GM12878 (cell line): ENCODE measurements around the gene MGLL. TPM values are rescaled to one million over a fixed set of nuclear protein-coding genes. Genes with fewer than 3 reads are reported as not detected.
A peak's percentile ranks its signal among the peaks of the same experiment; 100 is the strongest.

Experiments
- ATAC-seq: fragments of 200-7000 bp; cut with Tn5 transposase; 3 replicates; pipeline ENCODE4 v1.9.1; 2020; ENCODE audit warnings: mild to moderate bottlenecking, moderate library complexity
- BruUV-seq: library from RNA; stranded (reverse); fragments of 400-500 nt; replicated peaks from 2 replicates; lab custom pipeline; 2021; lab: Mats Ljungman, UMichigan
- CTCF ChIA-PET: fragments of 300-600 bp; sonication (Branson Sonifier 250); formaldehyde crosslinking; extraction: SDS; loops from one replicate; lab custom pipeline; 2021; ENCODE audit warnings: inconsistent platforms; lab: Yijun Ruan, JAX
- POLR2A ChIA-PET: fragments of 350-600 bp; formaldehyde crosslinking; extraction: SDS; loops from one replicate; lab custom pipeline; 2021; ENCODE audit warnings: inconsistent platforms; lab: Charles Lee
- RAD21 ChIA-PET: fragments of 300-600 bp; sonication (Branson Sonifier 250); formaldehyde crosslinking; loops from one replicate; lab custom pipeline; 2023; ENCODE audit warnings: antibody characterized with exemption; ENCODE audit not compliant: unreplicated experiment; lab: Charles Lee
- SMC1A ChIA-PET: fragments of 300-600 bp; sonication (Branson Sonifier 250); formaldehyde crosslinking; loops from one replicate; lab custom pipeline; 2023; ENCODE audit not compliant: unreplicated experiment, uncharacterized antibody; lab: Charles Lee
- DNase-seq: peaks from one replicate; pipeline ENCODE4 v3.0.0-alpha.2; 2011; ENCODE audit warnings: low read depth, low spot score
- FAIRE-seq: peaks from 3 replicates; lab custom pipeline; 2011; peaks lifted over from hg19 to GRCh38; lab: Jason Lieb, UNC
- H2AFZ ChIP-seq: 2 replicates; pipeline ENCODE4 v1.6.0; 2011; ENCODE audit warnings: low read depth, low read length, control low read depth; ENCODE audit not compliant: control insufficient read depth
- H3K27ac ChIP-seq: 2 replicates; pipeline ENCODE4 v1.5.1; 2011; ENCODE audit warnings: control low read depth; ENCODE audit not compliant: control insufficient read depth, insufficient read depth
- H3K27me3 ChIP-seq, 2 experiments: replicated peaks in 1 of 2; 2 replicates each; pipeline versions ENCODE4 v1.6.0 to v1.6.1; 2011; ENCODE audit warnings: low read length in 1 of 2; ENCODE audit not compliant: control insufficient read depth in 2 of 2, insufficient read depth in 2 of 2
- H3K36me3 ChIP-seq, 2 experiments: 2 replicates each; pipeline ENCODE4 v1.5.1; 2011; ENCODE audit warnings: low read length in 1 of 2; ENCODE audit not compliant: control insufficient read depth in 2 of 2, insufficient read depth in 2 of 2
- H3K4me1 ChIP-seq: 2 replicates; pipeline ENCODE4 v1.6.1; 2011; ENCODE audit warnings: mild to moderate bottlenecking, low read length, moderate library complexity, mixed read lengths; ENCODE audit not compliant: control insufficient read depth, insufficient read depth
- H3K4me2 ChIP-seq: 2 replicates; pipeline ENCODE4 v1.6.0; 2011; ENCODE audit warnings: control low read depth; ENCODE audit not compliant: control insufficient read depth, insufficient read depth
- H3K4me3 ChIP-seq: fragments of 200-600 bp; sonication (generic); 2 replicates; pipeline ENCODE4 v1.5.1; 2016
- H3K79me2 ChIP-seq: 2 replicates; pipeline ENCODE4 v1.6.0; 2011; ENCODE audit warnings: low read length; ENCODE audit not compliant: control insufficient read depth, insufficient read depth
- H3K9ac ChIP-seq: 2 replicates; pipeline ENCODE4 v1.8.0; 2011; ENCODE audit warnings: low read length, control low read depth, mixed read lengths; ENCODE audit not compliant: control insufficient read depth, insufficient read depth
- H3K9me3 ChIP-seq: replicated peaks from 3 replicates; pipeline ENCODE4 v1.5.1; 2011; ENCODE audit warnings: mild to moderate bottlenecking, low read length; ENCODE audit not compliant: control insufficient read depth, insufficient read depth
- H4K20me1 ChIP-seq: 2 replicates; pipeline ENCODE4 v1.6.0; 2011; ENCODE audit not compliant: control insufficient read depth, insufficient read depth
- ATF7 ChIP-seq: fragments of 450-650 bp; IDR thresholded peaks from 2 replicates; pipeline ENCODE4 v1.6.1; 2016; ENCODE audit warnings: low read depth, mild to moderate bottlenecking
- BCL3 ChIP-seq: IDR thresholded peaks from 2 replicates; pipeline ENCODE4 v1.6.1; 2011; ENCODE audit warnings: borderline replicate concordance, low read depth, mild to moderate bottlenecking, moderate library complexity, low read length; ENCODE audit not compliant: insufficient read depth, poor library complexity, severe bottlenecking
- BHLHE40 ChIP-seq, 2 experiments: fragments of 450-650 bp in 1 of 2; IDR thresholded peaks; 2 replicates each; pipeline ENCODE4 v1.6.1; 2011 to 2017; ENCODE audit warnings: low read depth in 2 of 2, borderline replicate concordance in 1 of 2, improper control_type of control experiment in 1 of 2, low read length in 1 of 2, mild to moderate bottlenecking in 1 of 2
- CBFB ChIP-seq: IDR thresholded peaks from 2 replicates; pipeline ENCODE4 v1.6.1; 2016; ENCODE audit warnings: antibody characterized with exemption, low read depth
- CBX5 ChIP-seq: sonication (generic); IDR thresholded peaks from 2 replicates; pipeline ENCODE4 v1.6.1; 2016; ENCODE audit warnings: low read depth, moderate library complexity, mild to moderate bottlenecking, inconsistent platforms
- CREM ChIP-seq: IDR thresholded peaks from 2 replicates; pipeline ENCODE4 v1.6.1; 2014; ENCODE audit warnings: antibody characterized with exemption, low read depth
- CTCF ChIP-seq, 3 experiments: IDR thresholded peaks in 2 of 3; conservative IDR thresholded peaks in 1 of 3; 2 replicates each; pipeline ENCODE4 v1.5.1; 2011; ENCODE audit warnings: low read depth in 3 of 3, low read length in 3 of 3, mild to moderate bottlenecking in 3 of 3, control low read depth in 2 of 3, moderate library complexity in 2 of 3, inconsistent platforms in 1 of 3, mixed read lengths in 1 of 3; ENCODE audit not compliant: control insufficient read depth in 2 of 3, insufficient read depth in 1 of 3; ENCODE audit errors: extremely low read depth in 1 of 3
- JUNB ChIP-seq: IDR thresholded peaks from 2 replicates; pipeline ENCODE4 v1.6.1; 2016; ENCODE audit warnings: antibody characterized with exemption, mild to moderate bottlenecking
- MEF2A ChIP-seq: IDR thresholded peaks from 2 replicates; pipeline ENCODE4 v1.6.1; 2011; ENCODE audit warnings: low read depth, mild to moderate bottlenecking, low read length, moderate library complexity; ENCODE audit not compliant: insufficient read depth
- MEF2B ChIP-seq: fragments of 450-650 bp; IDR thresholded peaks from 2 replicates; pipeline ENCODE4 v1.6.1; 2018; ENCODE audit warnings: mild to moderate bottlenecking, moderate library complexity; ENCODE audit not compliant: partially characterized antibody, poor library complexity, severe bottlenecking
- PAX5 ChIP-seq: IDR thresholded peaks from 2 replicates; pipeline ENCODE4 v1.6.1; 2011; ENCODE audit warnings: low read depth, low read length, borderline replicate concordance
- RAD51 ChIP-seq: fragments of 450-650 bp; IDR thresholded peaks from 2 replicates; pipeline ENCODE4 v1.6.1; 2016; ENCODE audit warnings: moderate library complexity, mild to moderate bottlenecking, inconsistent platforms
- RUNX3 ChIP-seq: IDR thresholded peaks from 2 replicates; pipeline ENCODE4 v1.6.1; 2012; ENCODE audit warnings: low read length, inconsistent platforms
- SKIL ChIP-seq: fragments of 450-650 bp; IDR thresholded peaks from 2 replicates; pipeline ENCODE4 v1.6.1; 2017; ENCODE audit warnings: mild to moderate bottlenecking, low read depth, inconsistent platforms; ENCODE audit not compliant: poor library complexity, severe bottlenecking
- SUZ12 ChIP-seq: fragments of 200-600 bp; sonication (generic); IDR thresholded peaks from one replicate; pipeline ENCODE4 v1.6.1; 2018; ENCODE audit warnings: antibody characterized with exemption, mild to moderate bottlenecking; ENCODE audit not compliant: unreplicated experiment
- ZNF384 ChIP-seq: IDR thresholded peaks from 2 replicates; pipeline ENCODE4 v1.6.1; 2012; ENCODE audit warnings: low read depth, mild to moderate bottlenecking, low read length, improper control_type of control experiment, borderline replicate concordance
- WGBS: methylation state at CpG from one replicate; pipeline ENCODE4 v1.1.6; 2016; ENCODE audit warnings: low lambda C conversion rate; ENCODE audit not compliant: insufficient replicate concordance, insufficient coverage; ENCODE audit errors: missing lambda C conversion rate; 5-methylcytosine and 5-hydroxymethylcytosine counted together
- in situ Hi-C: fragments of 300-500 bp; cut with MboI; formaldehyde crosslinking; loops from 9 replicates; pipeline ENCODE4 v1.14.3; 2018; ENCODE audit warnings: mixed read lengths
- intact Hi-C: fragments of 100-400 bp; cut with micrococcal nuclease; formaldehyde crosslinking; loops from one replicate; pipeline ENCODE4 v1.14.2; 2022; ENCODE audit not compliant: unreplicated experiment
- polyA plus RNA-seq, 11 experiments: library from polyadenylated mRNA; depleted of rRNA in 4 of 11; unstranded in 6 of 11; stranded (reverse) in 5 of 11; fragments of >200 nt; fragmentation: Nextera tagmentation in 4 of 11; fragmentation: Illumina TruSeq in 1 of 11; extraction: Ambion mirVana in 4 of 11; extraction: Trizol in 1 of 11; gene quantifications; 1 replicate in 1 of 11; 2 replicates in 10 of 11; pipeline versions ENCODE4 v1.2.1 to v1.2.3, GENCODE V29; 2011 to 2016; ENCODE audit warnings: inconsistent platforms in 2 of 11, missing spikeins in 2 of 11, low read depth in 1 of 11
- total RNA-seq, 4 experiments: library from RNA; depleted of rRNA in 3 of 4; stranded (reverse); fragments of >200 nt in 3 of 4; fragmentation: Illumina TruSeq in 1 of 4; extraction: Trizol in 1 of 4; gene quantifications; 2 replicates each; pipeline versions ENCODE4 v1.2.1 to v1.2.3, GENCODE V29; 2013 to 2021

The MGLL gene
- total and polyA plus RNA-seq, 10 of the 15 experiments (the other 5 are each of a cell fraction or from before 2014, with no cell fraction given) = 44.9 to 177 (median 72.9) TPM

- peak; percentile 47 for FAIRE-seq
- Histone ChIP-seq H3K27ac (peak overlapping the region; percentile 96), H3K79me2 (peaks cover 82% of the 10 kb centered on the region), H3K4me2 (peak overlapping the region; percentile 52), H3K4me1 (peaks cover 79% of the 10 kb centered on the region), H3K4me3 (peak overlapping the region; percentile 37; the same call in 1 of the 2 replicates), H4K20me1 (no peaks in the 10 kb centered on the region), H3K9ac (peak overlapping the region; percentile 11), H2AFZ (peak overlapping the region; percentile 25), H3K27me3 (no peaks in the 10 kb centered on the region), H3K9me3 (no peaks in the 10 kb centered on the region; the same call in 2 of the 3 replicates), H3K36me3 (peaks cover 4 to 14% of the 10 kb centered on the region in 2 experiments; a peak in 2 of 4 replicates)
- CTCF ChIA-PET = interaction anchor here (0.9 to 2.9 kb wide), 8 partner anchors 11 to 70 kb away, joined by 3 to 16 read pairs (median 5); partner anchors contain the start of gene MGLL
- RAD21 ChIA-PET = interaction anchor here (0.6 to 10.7 kb wide), 10 partner anchors 12 to 619 kb away, joined by 3 to 149 read pairs (median 3); partner anchors contain the start of gene MGLL
- ATAC-seq = peak; percentile 40
- in situ Hi-C loops = no loop called here
- SMC1A ChIA-PET = interaction anchor here (0.9 to 12.3 kb wide), 10 partner anchors 12 to 195 kb away, joined by 3 to 205 read pairs (median 16); partner anchors contain the start of gene MGLL
- POLR2A ChIA-PET = interaction anchor here (1.1 to 8.8 kb wide), 6 partner anchors 10 to 57 kb away, joined by 3 to 116 read pairs (median 6); partner anchors contain the start of gene MGLL
- peak; percentile 64 for DNase-seq
- intact Hi-C loops = loop anchor here (2.0 kb wide), 1 partner anchor 14 kb away; no protein-coding TSS in a partner anchor
- BruUV-seq = no TSS peak
- 1% methylated on average over 5 of the region's 5 CpGs for WGBS
- peak; percentile 71 for TF ChIP-seq BCL3
- peak; percentile 80 for TF ChIP-seq SKIL
- TF ChIP-seq MEF2B = peak; percentile 54
- TF ChIP-seq CREM = peak; percentile 27; the same call in 1 of the 2 replicates
- no peak for TF ChIP-seq PAX5
- no peak for TF ChIP-seq SUZ12
- 0 out of 6 replicates have a peak, but pooled peaks of 1 of the 3 experiments have one; percentile 6 for TF ChIP-seq CTCF (IDR thresholded peaks at IDR 0.05 in 2 of 3, conservative IDR thresholded peaks at IDR 0.05 in 1 of 3; ENCODE audit: control insufficient read depth in 2 of 3, extremely low read depth in 1 of 3, insufficient read depth in 1 of 3, low read depth in 3 of 3, low read length in 3 of 3)
- peak; percentile 76 for TF ChIP-seq JUNB
- TF ChIP-seq CBX5 = 0 out of 2 replicates have a peak, but pooled peaks have one; percentile 12
- TF ChIP-seq CBFB = no peak
- TF ChIP-seq RUNX3 = peak; percentile 81
- TF ChIP-seq BHLHE40 (IDR thresholded peaks at IDR 0.05; ENCODE audit: borderline replicate concordance in 1 of 2, low read depth in 2 of 2, low read length in 1 of 2) = peak; percentile 78 to 83
- peak; percentile 95 for TF ChIP-seq MEF2A
- TF ChIP-seq ATF7 = no peak; the same call in 1 of the 2 replicates
- TF ChIP-seq RAD51 = peak; percentile 71
- TF ChIP-seq ZNF384 = 0 out of 2 replicates have a peak, but pooled peaks have one; percentile 13
Observed at GRCh38 chr3:127764841-127765362, 57.4 kb downstream of the MGLL start.
